HG03354 (cell line): ENCODE measurements around the gene SCCPDH.
"Not testable (repeated sequence)": the region's sequence is repeated elsewhere in the genome, so short reads cannot be mapped to it uniquely, and the experiment has no call there.

Source experiments
- ATAC-seq: cut with Tn5 transposase; IDR thresholded peaks from one replicate; pipeline ENCODE4 v1.9.1; 2021; ENCODE audit warnings: mild to moderate bottlenecking; ENCODE audit not compliant: unreplicated experiment, poor library complexity, severe bottlenecking

SCCPDH gene, protein sequence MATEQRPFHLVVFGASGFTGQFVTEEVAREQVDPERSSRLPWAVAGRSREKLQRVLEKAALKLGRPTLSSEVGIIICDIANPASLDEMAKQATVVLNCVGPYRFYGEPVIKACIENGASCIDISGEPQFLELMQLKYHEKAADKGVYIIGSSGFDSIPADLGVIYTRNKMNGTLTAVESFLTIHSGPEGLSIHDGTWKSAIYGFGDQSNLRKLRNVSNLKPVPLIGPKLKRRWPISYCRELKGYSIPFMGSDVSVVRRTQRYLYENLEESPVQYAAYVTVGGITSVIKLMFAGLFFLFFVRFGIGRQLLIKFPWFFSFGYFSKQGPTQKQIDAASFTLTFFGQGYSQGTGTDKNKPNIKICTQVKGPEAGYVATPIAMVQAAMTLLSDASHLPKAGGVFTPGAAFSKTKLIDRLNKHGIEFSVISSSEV

DNA sequence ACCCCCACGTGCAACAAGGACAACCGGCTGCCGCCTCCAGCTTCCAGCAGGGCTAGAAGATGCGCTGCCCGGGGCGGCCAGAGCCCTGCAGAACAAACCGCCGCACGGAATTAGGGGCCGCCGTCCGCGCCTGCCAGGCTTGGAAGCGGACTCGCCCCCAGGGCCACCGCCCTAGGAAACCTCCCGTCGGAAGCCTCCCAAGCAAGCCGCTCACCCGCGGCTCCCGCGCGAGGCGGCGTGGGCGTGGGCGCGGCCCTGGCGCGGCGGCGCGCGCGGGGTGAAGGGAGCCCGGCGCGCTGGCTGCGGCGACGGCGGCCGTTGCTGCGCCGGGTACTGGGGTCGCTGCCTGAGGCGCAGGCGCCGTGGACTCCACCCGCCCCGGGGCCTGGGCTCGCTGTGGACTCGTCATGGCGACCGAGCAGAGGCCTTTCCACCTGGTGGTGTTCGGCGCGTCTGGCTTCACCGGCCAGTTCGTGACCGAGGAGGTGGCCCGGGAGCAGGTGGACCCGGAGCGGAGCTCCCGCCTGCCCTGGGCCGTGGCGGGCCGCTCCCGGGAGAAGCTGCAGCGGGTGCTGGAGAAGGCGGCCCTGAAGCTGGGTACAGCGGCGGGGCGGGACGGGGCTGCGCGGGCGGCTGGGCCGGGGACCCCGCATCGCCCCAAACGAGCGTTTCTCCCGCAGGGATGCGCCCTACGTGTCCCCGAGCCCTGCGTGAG is at the start of gene SCCPDH:
Gene SCCPDH (plus strand): TSS at position 394 of the 715 bp plus-strand sequence. CDS start 14 bp downstream, at position 408.
- peak; percentile 94 for ATAC-seq

DNA sequence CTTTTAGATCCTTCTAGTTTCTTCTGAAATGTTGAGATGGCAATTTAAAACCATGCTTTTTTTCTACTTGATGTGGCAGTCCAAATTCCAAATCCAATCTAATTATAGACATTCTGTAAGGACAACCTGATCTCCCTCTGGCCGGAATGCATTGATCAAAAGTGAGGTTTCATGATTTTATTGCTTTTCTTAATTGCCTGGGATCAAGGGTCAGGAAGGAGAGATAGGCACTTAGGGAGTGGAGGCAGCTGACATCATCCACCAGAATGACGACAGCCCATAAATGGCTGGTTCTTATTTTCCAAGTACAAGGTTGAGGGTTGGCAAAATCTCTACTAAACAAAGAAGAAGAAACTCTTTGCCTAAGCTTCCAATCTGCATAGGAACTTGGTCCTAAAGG is 46.4 kb upstream of the SCCPDH start:
- no peak for ATAC-seq

DNA sequence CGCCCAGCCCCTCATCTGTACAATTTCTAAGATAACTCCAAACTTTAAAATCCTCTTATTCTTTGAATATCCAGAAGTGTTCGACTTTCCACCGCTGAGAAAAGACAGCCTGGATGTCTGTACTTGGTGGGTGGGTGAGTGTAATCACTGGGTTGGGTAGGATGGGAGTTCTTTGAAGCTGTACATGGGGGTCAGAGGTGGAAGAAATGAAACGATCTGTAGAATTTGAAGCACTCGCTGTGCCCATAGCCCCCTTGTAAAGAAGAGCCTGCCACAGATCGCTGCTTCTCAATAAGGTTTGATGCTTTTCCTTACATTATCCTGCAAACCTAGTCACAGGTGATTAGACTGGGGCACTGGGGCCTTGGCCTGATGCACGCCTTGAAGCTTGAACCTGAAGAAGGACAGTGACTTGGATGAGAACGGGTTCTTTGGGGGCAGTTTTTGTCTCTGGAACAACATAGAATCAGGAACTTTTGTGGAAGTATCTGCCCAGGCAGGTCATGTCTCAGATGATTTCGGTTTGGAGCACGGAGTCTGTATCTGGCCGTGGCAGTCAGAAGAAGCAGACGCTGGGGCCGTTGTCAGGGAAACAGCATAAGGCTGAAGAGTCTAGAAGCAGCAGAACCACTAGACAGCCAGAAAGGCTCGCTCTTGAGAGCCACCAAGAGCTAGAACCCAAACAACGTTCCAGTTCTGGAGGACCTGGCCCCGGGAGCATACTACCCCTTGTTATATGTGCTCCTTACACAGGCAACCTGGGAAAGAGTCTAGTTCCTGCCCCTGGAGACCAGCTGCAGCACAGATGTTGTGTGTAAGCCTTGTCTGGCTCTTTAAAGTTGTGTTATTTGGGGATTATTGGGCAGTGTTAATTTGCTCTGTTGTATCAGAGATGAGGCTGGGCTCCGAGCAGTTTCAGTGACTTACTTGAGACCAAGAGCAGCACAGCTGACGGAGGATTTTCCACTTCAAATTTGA is 45.1 kb upstream of the SCCPDH start:
- no peak for ATAC-seq

DNA sequence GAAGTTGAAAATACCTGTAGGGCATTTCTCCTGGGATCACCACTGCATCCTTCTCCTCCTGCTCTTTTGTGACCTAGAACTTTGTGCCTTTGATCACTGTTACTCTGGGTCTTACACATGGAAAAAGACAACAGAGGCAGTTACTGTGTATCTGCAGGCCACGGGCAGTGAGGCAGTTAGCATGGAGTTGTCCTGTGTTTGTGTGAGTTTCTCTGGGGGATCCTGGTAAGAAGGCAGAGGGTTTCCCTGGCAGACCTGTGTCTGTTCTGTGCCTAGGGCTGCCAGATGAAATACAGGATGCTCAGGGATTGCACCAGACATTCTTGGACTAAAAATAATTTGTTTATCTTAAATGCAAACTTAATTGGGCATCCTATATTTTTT is 44.4 kb upstream of the SCCPDH start:
- no peak for ATAC-seq

DNA sequence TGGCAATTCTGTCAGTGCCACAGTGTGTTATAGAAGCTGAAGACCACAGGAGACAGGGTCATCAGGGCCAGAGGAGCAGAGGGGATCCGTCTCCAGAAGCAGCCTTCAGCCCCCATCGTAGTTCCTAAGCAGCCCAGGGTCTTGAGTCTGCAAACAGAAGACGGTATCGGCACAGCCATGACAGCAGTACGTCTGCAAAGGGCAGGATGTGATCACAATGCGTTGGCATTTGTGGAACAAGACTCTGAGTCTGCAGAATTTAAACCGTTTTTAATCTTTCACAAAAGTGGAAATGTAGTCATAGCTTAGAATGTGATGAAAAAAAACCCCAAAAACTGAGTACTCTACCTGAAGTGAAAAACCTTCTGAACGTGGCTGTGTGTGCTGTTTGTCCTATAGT is 44.0 kb upstream of the SCCPDH start:
- no peak for ATAC-seq

DNA sequence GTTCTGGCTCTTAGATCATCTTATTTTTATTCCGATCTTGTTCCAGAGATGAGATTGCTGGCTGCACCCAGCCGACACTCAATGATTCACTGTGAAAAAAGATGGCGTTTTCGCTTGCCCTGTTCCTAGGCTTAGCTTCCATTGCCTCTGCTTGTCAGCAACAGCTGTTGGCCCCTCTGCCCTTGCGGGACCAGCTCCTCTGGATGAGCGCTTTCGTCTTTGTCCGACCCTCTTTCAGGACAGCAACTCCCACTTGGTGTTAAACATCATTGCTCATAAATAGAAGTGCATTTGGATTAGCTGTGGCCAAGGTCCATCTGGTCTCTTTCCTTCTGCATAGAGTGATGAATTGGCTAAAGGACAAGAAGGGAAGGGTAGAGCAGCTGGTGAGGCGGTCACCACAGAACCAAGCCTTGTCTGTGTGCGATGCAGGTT is 43.5 kb upstream of the SCCPDH start:
- ATAC-seq = no peak

DNA sequence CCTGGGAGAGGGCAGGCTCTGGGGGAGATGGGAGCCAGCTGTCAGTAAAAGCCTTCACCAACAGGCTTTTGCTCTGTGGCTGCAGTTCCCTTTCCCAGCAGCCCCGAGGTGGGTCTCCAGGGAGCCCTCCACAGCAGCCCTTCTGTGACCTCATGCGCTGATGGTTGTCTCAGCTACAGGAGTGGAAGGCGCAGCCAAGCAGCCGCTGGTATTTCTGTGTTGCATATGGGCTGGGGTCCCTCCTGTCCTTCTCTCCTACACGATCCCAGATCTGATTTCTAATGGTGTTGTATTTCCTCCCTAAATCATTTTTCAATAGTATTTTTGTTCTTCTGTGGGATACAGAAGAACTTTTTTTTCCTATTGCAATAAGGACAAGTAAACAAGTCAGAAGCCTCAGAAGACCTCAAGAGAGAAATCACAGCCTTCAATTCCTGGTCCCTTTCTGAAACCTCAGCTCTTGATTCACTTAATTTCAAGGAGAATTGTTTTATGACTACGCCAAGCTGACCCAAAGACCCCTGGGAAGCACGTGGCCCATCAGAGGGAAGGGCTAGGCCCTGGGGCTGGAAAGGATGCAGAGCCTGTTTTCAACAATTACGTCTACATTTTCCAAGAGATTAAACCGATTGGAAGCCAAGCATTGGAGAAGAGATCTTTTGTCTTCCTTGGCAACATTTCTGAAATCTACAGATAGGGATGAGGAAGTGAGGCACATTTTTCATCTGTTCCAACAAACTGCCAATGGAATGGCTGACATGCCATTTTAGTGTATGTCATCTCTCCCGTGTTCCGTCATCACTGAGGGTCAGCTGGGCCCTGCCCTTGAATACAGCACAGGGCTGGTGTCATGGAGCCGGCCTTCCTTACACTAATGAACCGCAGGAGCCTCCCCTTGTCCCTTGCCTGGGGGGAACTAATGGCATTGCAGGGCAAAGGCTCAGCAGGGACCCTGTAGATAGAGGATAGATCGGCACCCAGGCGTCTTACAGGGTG is 42.0 kb upstream of the SCCPDH start:
- no peak for ATAC-seq

DNA sequence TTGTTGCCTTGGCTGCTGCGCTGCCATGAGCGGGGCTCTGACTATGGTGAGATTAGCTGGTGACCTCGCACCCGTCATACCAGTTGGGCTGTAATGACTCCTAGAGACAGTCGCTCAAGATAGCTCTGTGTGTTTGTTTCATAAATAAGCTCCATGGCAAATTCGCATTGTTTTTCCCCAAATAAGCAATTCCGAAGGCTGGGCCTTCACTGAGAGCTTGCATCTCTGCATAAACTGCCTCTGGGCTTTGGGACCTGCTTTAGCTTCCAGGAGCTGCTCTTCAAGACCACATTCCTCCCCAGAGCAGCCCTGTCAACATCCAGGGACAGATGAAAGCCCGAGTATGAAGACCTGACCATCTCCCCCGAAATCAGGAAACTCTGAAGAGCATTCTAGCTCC is 40.7 kb upstream of the SCCPDH start:
- no peak for ATAC-seq

DNA sequence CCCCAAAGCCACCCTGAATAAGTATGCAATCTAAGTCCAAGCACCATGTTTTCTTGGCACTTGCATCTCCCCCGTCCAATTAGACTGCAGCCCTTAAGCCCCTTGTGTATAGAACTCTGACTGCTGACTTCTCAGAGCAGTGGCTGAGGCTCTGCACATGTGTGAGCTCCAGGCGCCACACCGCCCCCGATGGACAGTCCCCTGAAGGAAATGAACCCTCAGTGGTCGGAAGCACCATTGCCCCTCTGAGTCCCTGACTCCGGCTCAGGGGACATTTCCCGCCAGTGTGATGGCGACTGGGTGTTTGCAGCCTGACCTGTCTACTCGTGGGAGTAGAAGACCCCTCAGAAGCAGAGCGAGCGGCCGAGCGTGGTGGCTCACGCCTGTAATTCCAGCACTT is 37.2 kb upstream of the SCCPDH start:
- ATAC-seq = no peak

DNA sequence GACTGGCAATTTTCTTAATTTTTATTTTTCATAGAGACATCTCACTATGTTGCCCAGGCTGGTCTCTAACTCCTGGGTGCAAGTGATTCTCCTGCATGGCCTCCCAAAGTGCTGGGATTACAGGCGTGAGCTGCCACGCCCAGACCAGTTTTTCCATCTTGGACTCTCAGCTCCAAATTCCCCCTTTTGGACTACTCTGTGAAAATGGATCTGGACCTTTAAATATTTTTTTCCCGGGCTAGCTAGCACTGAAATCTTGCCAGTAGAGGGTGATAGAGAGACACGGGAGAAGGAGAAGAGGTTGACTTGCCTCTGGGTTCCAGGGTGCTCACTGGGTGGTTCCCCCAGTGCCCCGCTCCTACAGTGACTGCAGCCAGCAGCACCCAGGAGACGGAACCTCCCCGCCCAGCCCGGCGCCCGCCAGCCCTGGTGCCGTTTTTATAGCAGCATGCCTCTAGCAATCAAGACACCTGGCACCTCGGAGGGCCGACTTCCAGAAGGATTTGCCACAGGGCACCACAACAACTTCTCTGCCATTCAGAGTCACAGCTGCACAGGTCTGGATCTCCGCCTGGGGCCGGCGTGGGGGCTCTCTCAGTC is 34.7 kb upstream of the SCCPDH start:
- peak; percentile 98 for ATAC-seq

DNA sequence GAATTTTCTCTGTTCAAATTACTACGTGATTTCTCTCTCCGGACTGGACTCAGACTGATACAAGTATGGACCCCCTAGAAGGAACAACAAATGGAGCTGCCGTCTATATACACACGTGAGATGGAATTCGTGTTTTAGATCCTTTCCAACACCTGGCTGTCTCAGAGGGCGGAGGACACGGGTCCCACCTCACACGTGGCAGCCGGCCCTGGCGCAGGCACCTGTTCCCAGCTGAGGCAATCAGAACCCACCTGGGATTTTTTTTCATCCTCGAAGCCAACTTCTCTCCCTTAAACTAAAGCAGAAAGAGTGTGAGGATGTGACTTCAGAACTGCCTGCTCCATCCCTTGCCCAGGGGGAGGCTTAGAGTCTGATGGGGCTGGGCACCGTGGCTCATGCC is 34.1 kb upstream of the SCCPDH start:
- no peak for ATAC-seq

DNA sequence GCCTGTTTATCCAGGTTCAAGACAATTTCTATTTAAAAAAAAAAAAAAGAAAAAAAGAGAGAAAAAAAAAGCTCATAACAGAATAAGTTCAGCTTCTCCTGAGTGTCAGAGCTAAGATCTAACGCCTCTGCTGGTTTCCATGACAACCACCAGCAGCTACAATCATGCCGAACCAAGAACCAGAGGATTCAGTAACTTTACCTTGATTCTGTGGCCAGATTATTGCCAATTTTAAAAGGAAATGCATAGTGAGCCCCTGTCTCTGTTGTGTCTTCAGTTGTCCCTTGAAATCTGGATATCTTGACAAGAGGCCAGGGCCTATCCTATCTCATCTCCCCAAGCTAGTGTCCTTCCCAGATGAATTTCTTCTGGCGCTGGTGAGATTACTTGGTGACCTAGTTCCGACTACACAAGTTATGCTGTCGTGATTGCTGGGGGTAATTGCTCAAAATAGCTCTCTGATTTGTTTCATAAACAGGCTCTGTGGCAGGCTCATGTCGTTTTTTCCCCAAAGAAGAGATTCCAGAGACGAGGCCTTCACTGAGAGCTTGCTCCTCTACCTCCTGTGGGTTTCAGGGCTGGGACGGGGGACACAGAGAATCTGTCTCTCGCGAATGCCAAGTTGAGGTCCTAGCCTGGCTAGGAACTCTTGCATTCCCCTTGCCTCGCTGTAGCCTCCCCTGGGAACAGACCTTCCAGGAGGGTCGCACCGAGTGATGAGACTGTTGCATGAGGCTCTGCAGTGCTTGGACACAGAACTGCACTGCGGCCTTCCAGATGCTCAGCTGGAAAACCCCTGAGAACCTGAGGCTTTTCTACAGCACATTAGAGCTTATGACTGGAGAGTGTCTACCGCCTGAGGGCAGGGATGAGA is 32.4 kb upstream of the SCCPDH start:
- no peak for ATAC-seq

DNA sequence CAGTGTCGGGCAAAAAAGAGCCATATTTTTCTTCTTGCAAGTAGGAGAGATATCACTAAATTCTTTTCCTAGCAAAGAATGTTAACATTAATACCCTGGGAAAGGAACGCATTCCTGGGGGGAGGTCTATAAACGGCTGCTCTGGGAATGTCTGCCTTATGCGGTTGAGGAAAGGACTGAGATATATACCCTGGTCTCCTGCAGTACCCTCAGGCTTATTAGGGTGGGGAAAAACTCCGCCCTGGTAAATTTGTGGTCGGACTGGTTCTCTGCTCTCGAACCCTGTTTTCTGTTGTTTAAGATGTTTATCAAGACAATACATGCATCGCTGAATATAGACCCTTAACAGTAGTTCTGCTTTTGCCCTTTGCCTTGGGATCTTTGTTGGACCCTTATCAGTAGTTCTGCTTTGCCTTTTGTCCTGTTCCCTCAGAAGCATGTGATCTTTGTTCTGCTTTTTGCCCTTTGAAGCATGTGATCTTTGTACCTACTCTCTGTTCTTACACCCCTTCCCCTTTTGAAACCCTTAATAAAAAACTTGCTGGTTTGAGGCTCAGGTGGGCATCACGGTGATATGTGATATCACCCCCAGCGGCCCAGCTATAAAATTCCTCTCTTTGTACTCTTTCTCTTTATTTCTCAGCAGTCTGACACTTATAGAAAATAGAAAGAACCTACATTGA is 29.9 kb upstream of the SCCPDH start:
- not testable (repeated sequence) for ATAC-seq

DNA sequence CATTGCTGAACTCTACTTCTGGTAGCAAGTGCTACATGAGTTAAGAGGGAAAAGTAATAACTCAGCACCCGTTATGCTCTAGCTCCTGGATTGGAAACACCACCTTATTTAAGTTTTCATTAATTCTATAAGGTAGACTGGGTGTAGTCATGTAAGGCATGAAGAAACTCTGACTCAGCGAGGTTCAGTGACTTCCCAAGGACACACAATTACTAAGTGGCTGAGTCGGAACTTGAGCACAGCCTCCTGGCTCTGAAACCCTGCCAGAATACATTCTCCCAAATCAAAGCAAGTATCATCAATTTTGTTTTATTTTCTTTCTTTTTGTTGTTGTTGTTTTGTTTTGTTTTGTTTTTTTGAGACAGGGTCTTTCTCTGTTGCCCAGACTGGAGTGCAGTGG is 29.1 kb upstream of the SCCPDH start:
- no peak for ATAC-seq

DNA sequence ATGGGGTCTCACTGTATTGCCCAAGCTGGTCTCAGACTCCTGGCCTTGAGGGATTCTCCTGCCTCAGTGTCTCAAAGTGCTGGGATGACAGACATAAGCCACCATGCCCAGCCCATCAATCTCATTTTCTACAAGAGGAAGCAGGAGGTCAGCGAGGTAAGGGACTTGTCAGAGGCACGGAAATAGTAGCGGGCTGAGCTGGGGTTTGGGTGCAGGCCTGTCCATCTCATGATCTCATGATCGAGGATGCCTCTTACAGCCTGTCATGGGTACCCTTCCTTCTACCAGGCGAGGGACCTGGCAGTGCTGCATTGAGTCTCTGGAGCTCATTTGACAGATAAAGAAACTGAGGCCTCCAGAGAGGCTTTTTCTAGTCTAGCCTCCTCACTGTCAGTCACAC is 28.5 kb upstream of the SCCPDH start:
- no peak for ATAC-seq

DNA sequence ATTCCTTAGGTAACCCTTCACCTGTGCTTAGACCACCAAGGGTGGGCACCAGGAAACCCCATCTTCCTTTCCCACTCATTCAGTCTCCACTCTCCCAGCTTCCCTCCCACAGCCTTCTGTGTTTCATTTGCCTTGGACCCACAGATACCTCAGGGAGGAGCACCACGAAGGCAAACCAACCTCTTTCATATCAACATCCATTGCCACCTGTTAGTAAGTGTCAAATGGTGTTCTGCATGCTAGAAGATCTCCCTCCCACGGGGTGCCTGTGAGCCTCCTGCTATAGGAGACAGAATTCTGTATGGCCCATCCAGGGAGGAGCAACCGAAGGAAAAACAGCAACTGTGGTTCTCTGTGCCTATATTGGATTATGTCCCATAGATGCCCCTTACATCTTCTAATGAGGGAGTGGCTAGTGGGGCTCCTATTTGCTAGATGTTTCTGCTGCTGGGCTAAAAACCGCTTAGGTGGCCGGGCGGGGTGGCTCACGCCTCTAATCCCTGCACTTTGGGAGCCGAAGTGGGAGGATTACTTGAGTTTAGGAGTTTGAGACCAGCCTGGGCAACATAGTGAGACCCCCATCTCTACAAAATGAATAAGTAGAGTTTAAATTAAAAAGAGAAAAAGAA is 25.6 kb upstream of the SCCPDH start:
- peak; percentile 4 for ATAC-seq
